Subcutaneous adipose tissue (tissue), 4 donors: ENCODE measurements around the gene ADRA2A. TPM values are rescaled to one million over a fixed set of nuclear protein-coding genes. Genes with fewer than 3 reads are reported as not detected.

Experiments used
- total RNA-seq, 4 donors: library from RNA; depleted of rRNA; stranded (reverse); fragments of >200 nt; gene quantifications; one replicate each; pipeline ENCODE4 v1.1.0, GENCODE V29; 2016
- TF ChIP-seq, protein P1 (sequence below): fragments of 450-650 bp; IDR thresholded peaks from one replicate; pipeline ENCODE4 v1.5.1; 2016; ENCODE audit warnings: low read depth, mild to moderate bottlenecking, control low read depth, antibody characterized with exemption, moderate library complexity

The ADRA2A gene
- total RNA-seq, 4 donors from 2014 or later: 10.3 to 61.3 (median 36.6) TPM

DNA sequence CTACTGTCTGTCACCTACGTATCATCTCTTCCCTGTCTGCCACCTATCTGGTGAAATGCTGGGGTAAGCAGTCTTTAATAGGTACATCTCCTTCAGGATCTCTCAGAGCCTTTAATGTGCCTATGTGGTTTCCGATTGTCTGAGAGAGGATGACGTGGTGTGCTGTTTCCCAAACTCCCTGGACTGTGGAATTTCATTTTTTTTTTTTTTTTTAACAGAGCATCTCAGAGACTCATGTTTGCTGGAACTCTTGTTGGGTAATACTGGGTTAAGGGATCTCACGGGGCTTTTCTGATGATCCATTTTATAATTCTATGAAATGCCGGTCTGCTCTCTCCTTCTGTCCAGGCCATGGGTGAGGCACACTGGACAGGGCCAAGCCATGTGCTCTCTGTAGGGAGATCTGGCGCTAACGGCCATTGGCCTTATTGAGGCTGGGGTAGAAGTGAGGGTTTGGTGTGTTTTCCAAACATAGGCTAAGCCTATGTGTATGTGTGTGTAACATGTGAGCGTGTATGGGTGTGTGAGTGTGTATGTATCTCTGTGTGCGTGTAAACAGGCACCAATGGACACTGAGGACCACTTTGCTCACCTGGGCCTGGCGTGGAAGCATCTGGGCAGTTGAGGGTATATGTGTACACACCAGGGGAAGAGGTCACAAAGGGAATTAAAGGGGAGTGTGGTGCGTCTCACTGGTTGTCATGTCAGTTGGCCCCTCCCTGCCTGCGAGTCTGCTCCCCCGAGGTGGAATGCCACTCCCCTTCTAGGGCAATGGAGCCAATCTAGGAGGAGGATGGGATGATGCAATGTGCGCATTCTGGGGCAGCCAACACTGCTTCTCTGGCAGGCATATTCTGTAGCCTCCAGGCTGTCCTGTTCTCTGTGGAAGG is 7.8 kb downstream of the ADRA2A start:
- TF ChIP-seq, protein P1, sequence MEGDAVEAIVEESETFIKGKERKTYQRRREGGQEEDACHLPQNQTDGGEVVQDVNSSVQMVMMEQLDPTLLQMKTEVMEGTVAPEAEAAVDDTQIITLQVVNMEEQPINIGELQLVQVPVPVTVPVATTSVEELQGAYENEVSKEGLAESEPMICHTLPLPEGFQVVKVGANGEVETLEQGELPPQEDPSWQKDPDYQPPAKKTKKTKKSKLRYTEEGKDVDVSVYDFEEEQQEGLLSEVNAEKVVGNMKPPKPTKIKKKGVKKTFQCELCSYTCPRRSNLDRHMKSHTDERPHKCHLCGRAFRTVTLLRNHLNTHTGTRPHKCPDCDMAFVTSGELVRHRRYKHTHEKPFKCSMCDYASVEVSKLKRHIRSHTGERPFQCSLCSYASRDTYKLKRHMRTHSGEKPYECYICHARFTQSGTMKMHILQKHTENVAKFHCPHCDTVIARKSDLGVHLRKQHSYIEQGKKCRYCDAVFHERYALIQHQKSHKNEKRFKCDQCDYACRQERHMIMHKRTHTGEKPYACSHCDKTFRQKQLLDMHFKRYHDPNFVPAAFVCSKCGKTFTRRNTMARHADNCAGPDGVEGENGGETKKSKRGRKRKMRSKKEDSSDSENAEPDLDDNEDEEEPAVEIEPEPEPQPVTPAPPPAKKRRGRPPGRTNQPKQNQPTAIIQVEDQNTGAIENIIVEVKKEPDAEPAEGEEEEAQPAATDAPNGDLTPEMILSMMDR: no peak

- TF ChIP-seq, protein P1: no peak
Observed at GRCh38 chr10:111085690-111086353, 9.0 kb downstream of the ADRA2A start.

DNA sequence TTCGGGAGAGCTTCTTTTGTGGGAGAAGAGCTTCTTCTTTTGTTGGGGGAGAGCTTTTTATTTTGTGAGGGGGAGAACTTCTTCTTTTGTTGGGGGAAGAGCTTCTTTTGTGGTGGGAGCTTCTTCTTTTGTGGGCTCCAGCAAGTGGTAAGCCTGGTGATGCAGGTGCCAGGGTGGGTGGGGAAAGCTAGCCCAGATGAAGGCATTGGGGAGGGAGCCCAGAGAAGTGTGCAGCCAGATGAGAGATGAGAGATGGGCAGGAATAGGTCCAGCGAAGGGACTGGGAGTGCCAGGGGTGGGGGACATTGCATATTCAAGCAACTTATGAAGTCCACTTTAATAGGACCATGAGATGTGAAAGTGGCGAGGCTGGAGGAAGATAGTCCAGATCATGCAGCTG is 9.7 kb downstream of the ADRA2A start:
- TF ChIP-seq, protein P1: no peak

DNA sequence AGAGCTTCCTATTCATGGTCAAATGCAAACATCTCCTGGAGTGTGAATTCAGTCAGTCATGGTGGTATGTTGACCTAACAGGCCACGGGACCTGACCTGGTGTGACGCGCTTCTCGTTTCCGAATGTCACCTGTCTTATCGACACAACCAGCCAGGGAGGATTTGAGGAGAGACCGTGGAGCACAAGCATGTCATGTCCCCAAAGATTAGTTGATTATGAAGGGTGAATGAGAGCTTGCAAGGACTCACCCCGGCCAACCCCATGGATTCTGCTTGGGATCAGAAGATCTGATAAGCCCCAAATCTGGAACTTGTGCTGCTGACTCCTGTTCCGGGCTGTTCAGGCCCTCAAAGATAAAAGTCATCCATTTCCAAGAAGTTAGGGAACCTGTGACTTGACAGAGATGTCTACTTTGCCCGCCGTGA is 10.5 kb downstream of the ADRA2A start:
- TF ChIP-seq, protein P1: no peak

DNA sequence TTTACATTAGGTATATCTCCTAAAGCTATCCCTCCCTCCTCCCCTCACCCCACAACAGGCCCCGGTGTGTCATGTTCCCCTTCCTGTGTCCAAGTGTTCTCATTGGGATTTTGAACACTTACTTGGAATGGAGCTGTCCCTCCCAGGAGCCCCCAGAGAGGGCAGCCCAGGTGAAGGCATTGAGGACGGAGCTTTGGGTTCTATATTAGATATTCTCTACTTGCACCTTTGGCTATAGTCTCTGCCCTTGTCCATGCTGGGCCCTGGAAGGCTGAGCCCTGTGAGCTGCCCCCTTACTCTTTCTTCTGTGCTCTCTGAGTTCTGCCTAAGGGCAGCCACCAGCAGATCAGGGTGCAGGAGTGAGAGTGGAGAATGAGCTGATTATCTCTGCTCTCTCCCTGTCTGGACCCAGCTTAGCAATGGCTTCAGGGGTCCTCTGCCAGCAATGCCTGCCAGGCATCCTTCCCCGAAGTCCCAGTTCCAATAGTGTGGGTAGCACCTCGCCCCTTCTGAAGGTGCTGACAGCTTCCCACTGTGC is 11.2 kb downstream of the ADRA2A start:
- TF ChIP-seq, protein P1: no peak

- TF ChIP-seq, protein P1: no peak
Observed at GRCh38 chr10:111089293-111089692, 12.5 kb downstream of the ADRA2A start.

GRCh38 chr10:111091833-111092232 is 15.0 kb downstream of the ADRA2A start:
- TF ChIP-seq, protein P1: no peak
